Astrocyte (in vitro differentiated cells and primary cell): ENCODE measurements around the gene ZNF407. TPM values are rescaled to one million over a fixed set of nuclear protein-coding genes. Genes with fewer than 3 reads are reported as not detected.
"Not testable (repeated sequence)": the region's sequence is repeated elsewhere in the genome, so short reads cannot be mapped to it uniquely, and the experiment has no call there.

Source experiments
- DNase-seq: peaks from one replicate; pipeline ENCODE4 v3.0.0-alpha.2; 2010; ENCODE audit warnings: low read depth
- FAIRE-seq: peaks from 2 replicates; lab custom pipeline; 2011; peaks lifted over from hg19 to GRCh38; lab: Jason Lieb, UNC
- H2AFZ ChIP-seq: 2 replicates; pipeline ENCODE4 v1.6.0; 2012; ENCODE audit warnings: low read depth, low read length, inconsistent platforms
- H3K27ac ChIP-seq: 2 replicates; pipeline ENCODE4 v1.5.1; 2011; ENCODE audit warnings: low read depth, low read length, inconsistent platforms
- H3K27me3 ChIP-seq: 2 replicates; pipeline ENCODE4 v1.6.0; 2011; ENCODE audit warnings: low read length, inconsistent platforms; ENCODE audit not compliant: insufficient read depth
- H3K36me3 ChIP-seq: 2 replicates; pipeline ENCODE4 v1.5.1; 2011; ENCODE audit warnings: low read length, inconsistent platforms; ENCODE audit not compliant: insufficient read depth
- H3K4me1 ChIP-seq: 2 replicates; pipeline ENCODE4 v1.5.1; 2011; ENCODE audit warnings: low read length, inconsistent platforms; ENCODE audit not compliant: insufficient read depth
- H3K4me2 ChIP-seq: 2 replicates; pipeline ENCODE4 v1.6.0; 2012; ENCODE audit warnings: low read length, inconsistent platforms
- H3K4me3 ChIP-seq: 2 replicates; pipeline ENCODE4 v1.5.1; 2011; ENCODE audit warnings: low read depth, mild to moderate bottlenecking, low read length, inconsistent platforms; ENCODE audit not compliant: insufficient read depth
- H3K79me2 ChIP-seq: 2 replicates; pipeline ENCODE4 v1.6.0; 2012; ENCODE audit warnings: mild to moderate bottlenecking, low read length, inconsistent platforms; ENCODE audit not compliant: insufficient read depth
- H3K9ac ChIP-seq: 2 replicates; pipeline ENCODE4 v1.6.0; 2012; ENCODE audit warnings: mild to moderate bottlenecking, low read length, inconsistent platforms
- H3K9me3 ChIP-seq: 2 replicates; pipeline ENCODE4 v1.5.1; 2012; ENCODE audit warnings: low read depth, mild to moderate bottlenecking, low read length, inconsistent platforms; ENCODE audit not compliant: insufficient read depth
- H4K20me1 ChIP-seq: 2 replicates; pipeline ENCODE4 v1.6.0; 2012; ENCODE audit warnings: low read length, inconsistent platforms; ENCODE audit not compliant: insufficient read depth
- H3K27ac Mint-ChIP-seq: one replicate; pipeline ENCODE4 v1.8.0; 2021; ENCODE audit warnings: mild to moderate bottlenecking, mixed read lengths; ENCODE audit not compliant: unreplicated experiment
- H3K27me3 Mint-ChIP-seq: one replicate; pipeline ENCODE4 v1.8.0; 2021; ENCODE audit warnings: low read depth, mixed read lengths; ENCODE audit not compliant: unreplicated experiment
- H3K36me3 Mint-ChIP-seq: one replicate; pipeline ENCODE4 v1.8.0; 2021; ENCODE audit warnings: low read depth, mixed read lengths; ENCODE audit not compliant: unreplicated experiment
- H3K4me1 Mint-ChIP-seq: one replicate; pipeline ENCODE4 v1.8.0; 2021; ENCODE audit warnings: low read depth, mixed read lengths; ENCODE audit not compliant: unreplicated experiment
- H3K4me3 Mint-ChIP-seq: one replicate; pipeline ENCODE4 v1.8.0; 2021; ENCODE audit warnings: mild to moderate bottlenecking, moderate library complexity, mixed read lengths; ENCODE audit not compliant: unreplicated experiment
- H3K9me3 Mint-ChIP-seq: one replicate; pipeline ENCODE4 v1.8.0; 2021; ENCODE audit warnings: mild to moderate bottlenecking, mixed read lengths; ENCODE audit not compliant: unreplicated experiment
- EZH2 ChIP-seq: IDR thresholded peaks from 2 replicates; pipeline ENCODE4 v1.6.1; 2012; ENCODE audit warnings: mild to moderate bottlenecking, low read length, inconsistent platforms; ENCODE audit not compliant: insufficient read depth
- total RNA-seq: library from RNA; stranded (reverse); gene quantifications from 2 replicates; pipeline ENCODE4 v1.2.1, GENCODE V29; 2021
- TF ChIP-seq, protein P1 (sequence below): IDR thresholded peaks from 2 replicates; pipeline ENCODE4 v1.5.1; 2011; ENCODE audit warnings: low read depth, mild to moderate bottlenecking, inconsistent platforms, low read length, moderate library complexity; ENCODE audit not compliant: insufficient read depth

ZNF407 gene
- total RNA-seq, 1 donor from 2014 or later = 13.8 TPM

DNA sequence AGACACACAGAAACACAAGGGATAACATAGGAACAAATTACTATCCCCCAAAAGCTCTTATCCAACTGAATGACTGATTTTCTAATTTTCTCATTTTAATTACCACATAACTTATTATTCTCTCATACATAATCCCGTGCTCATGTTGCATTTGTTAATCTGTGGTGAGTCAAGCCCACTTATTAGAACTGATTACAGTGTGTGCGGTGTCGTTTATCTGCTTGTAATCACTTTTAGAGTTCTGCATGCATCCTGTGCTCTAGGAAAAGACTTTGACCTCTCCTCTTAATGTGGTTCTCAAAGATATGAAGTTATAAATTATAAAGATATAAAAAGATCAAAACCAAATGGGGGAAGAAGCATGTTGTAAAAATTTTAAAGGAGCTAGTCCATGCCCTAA, 33.7 kb upstream of the ZNF407 start:
- H3K36me3 Mint-ChIP-seq = no peaks in the 10 kb centered on the region
- H3K9me3 ChIP-seq = no peaks in the 10 kb centered on the region
- H3K36me3 ChIP-seq = no peaks in the 10 kb centered on the region
- peaks cover 25% of the 10 kb centered on the region for H3K27me3 Mint-ChIP-seq
- H4K20me1 ChIP-seq = no peaks in the 10 kb centered on the region
- H3K4me2 ChIP-seq = no peak overlapping the region
- H3K4me1 ChIP-seq = no peaks in the 10 kb centered on the region
- H3K4me3 Mint-ChIP-seq = no peak overlapping the region
- no peak overlapping the region for H3K9ac ChIP-seq
- no peak for TF ChIP-seq EZH2
- TF ChIP-seq, protein P1, sequence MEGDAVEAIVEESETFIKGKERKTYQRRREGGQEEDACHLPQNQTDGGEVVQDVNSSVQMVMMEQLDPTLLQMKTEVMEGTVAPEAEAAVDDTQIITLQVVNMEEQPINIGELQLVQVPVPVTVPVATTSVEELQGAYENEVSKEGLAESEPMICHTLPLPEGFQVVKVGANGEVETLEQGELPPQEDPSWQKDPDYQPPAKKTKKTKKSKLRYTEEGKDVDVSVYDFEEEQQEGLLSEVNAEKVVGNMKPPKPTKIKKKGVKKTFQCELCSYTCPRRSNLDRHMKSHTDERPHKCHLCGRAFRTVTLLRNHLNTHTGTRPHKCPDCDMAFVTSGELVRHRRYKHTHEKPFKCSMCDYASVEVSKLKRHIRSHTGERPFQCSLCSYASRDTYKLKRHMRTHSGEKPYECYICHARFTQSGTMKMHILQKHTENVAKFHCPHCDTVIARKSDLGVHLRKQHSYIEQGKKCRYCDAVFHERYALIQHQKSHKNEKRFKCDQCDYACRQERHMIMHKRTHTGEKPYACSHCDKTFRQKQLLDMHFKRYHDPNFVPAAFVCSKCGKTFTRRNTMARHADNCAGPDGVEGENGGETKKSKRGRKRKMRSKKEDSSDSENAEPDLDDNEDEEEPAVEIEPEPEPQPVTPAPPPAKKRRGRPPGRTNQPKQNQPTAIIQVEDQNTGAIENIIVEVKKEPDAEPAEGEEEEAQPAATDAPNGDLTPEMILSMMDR = no peak
- DNase-seq (no peak), FAIRE-seq (no peak)
- no peak overlapping the region for H2AFZ ChIP-seq
- no peak overlapping the region for H3K27ac Mint-ChIP-seq
- peaks cover 28% of the 10 kb centered on the region for H3K9me3 Mint-ChIP-seq
- no peak overlapping the region for H3K4me3 ChIP-seq
- no peaks in the 10 kb centered on the region for H3K27me3 ChIP-seq
- H3K79me2 ChIP-seq = no peaks in the 10 kb centered on the region
- H3K4me1 Mint-ChIP-seq = no peaks in the 10 kb centered on the region
- H3K27ac ChIP-seq = no peak overlapping the region

DNA sequence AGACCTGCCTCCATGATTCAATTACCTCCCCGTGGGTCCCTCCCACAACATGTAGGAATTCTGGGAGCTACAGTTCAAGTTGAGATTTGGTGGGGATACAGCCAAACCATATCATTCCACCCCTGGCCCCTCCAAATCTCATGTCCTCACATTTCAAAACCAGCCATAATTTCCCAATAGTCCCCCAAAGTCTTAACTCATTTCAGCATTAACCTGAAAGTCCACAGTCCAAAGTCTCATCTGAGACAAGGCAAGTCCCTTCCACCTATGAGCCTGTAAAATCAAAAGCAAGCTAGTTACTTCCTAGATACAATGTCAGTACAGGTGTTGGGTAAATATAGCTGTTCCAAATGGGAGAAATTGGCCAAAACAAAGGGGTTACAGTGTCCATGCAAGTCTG, 32.5 kb upstream of the ZNF407 start:
- H3K4me3 Mint-ChIP-seq, H3K27me3 ChIP-seq, H3K4me1 ChIP-seq, H4K20me1 ChIP-seq, DNase-seq, FAIRE-seq, H3K4me1 Mint-ChIP-seq, H3K79me2 ChIP-seq, H3K4me2 ChIP-seq, H3K4me3 ChIP-seq, H3K36me3 Mint-ChIP-seq, H3K36me3 ChIP-seq, H3K9ac ChIP-seq, H3K27ac Mint-ChIP-seq, H3K9me3 ChIP-seq, H3K27ac ChIP-seq, H2AFZ ChIP-seq: not testable (repeated sequence)
- peaks cover 24% of the 10 kb centered on the region for H3K27me3 Mint-ChIP-seq
- H3K9me3 Mint-ChIP-seq = peaks cover 28% of the 10 kb centered on the region

DNA sequence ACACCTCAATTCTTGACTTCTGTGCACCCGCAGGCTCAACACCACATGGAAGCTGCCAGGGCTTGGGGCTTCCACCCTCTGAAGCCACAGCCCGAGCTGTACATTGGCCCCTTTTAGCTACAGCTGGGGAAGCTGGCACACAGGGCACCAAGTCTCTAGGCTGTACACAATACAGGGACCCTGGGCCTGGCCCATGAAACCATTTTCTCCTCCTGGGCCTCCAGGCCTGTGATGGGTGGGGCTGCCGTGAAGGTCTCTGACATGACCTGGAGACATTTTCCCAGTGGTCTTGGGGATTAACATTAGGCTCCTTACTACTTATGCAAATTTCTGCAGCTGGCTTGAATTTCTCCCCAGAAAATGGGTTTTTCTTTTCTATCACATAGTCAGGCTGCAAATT, 31.7 kb upstream of the ZNF407 start:
- Mint-ChIP-seq H3K27me3 (peaks cover 26% of the 10 kb centered on the region), H3K9me3 (peaks cover 28% of the 10 kb centered on the region)
- H4K20me1 ChIP-seq, H3K4me3 Mint-ChIP-seq, H3K27ac Mint-ChIP-seq, H3K79me2 ChIP-seq, H3K36me3 ChIP-seq, H3K4me1 ChIP-seq, H3K9ac ChIP-seq, H3K27me3 ChIP-seq, FAIRE-seq, H3K36me3 Mint-ChIP-seq, H2AFZ ChIP-seq, H3K4me2 ChIP-seq, H3K27ac ChIP-seq, H3K4me1 Mint-ChIP-seq, H3K4me3 ChIP-seq, H3K9me3 ChIP-seq, DNase-seq: not testable (repeated sequence)

DNA sequence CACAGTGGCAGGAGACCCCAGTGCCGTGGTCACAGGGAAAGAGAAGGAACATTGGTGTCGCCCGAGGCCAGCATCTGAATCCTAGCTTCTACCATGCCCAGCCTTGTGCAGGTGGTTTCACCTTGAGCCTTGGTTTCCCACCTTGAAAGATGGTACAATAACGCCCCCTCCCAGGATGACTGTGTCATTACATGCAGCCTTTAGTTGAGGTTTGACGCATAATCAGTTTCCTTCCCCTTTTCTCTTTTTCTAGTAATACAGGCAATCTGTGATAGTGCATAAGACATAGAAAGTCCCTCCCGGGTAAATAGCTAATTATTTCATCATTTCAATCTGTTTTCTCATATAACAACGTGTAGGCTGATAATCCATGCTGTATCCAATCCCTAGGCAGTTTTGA, 29.8 kb upstream of the ZNF407 start:
- Mint-ChIP-seq H3K27ac (no peak overlapping the region), H3K27me3 (peaks cover 26% of the 10 kb centered on the region), H3K4me1 (no peaks in the 10 kb centered on the region), H3K9me3 (peaks cover 31% of the 10 kb centered on the region), H3K36me3 (no peaks in the 10 kb centered on the region), H3K4me3 (no peak overlapping the region)
- H3K4me2 ChIP-seq = no peak overlapping the region
- DNase-seq (no peak), FAIRE-seq (no peak)
- no peaks in the 10 kb centered on the region for H3K4me1 ChIP-seq
- H3K27ac ChIP-seq = no peak overlapping the region
- H3K9ac ChIP-seq = no peak overlapping the region
- no peaks in the 10 kb centered on the region for H3K27me3 ChIP-seq
- TF ChIP-seq, protein P1 = no peak
- no peak for TF ChIP-seq EZH2
- H3K36me3 ChIP-seq = no peaks in the 10 kb centered on the region
- no peak overlapping the region for H2AFZ ChIP-seq
- H4K20me1 ChIP-seq = no peaks in the 10 kb centered on the region
- no peaks in the 10 kb centered on the region for H3K79me2 ChIP-seq
- H3K9me3 ChIP-seq = no peaks in the 10 kb centered on the region
- no peak overlapping the region for H3K4me3 ChIP-seq
